ENCODE data around the gene MED14. TPM values are rescaled to one million over a fixed set of nuclear protein-coding genes. Genes with fewer than 3 reads are reported as not detected.
"Not testable (repeated sequence)": the region's sequence is repeated elsewhere in the genome, so short reads cannot be mapped to it uniquely, and the experiment has no call there.

MED14 gene
- total RNA-seq, 1 experiment from 2014 or later = 39.9 TPM

DNA sequence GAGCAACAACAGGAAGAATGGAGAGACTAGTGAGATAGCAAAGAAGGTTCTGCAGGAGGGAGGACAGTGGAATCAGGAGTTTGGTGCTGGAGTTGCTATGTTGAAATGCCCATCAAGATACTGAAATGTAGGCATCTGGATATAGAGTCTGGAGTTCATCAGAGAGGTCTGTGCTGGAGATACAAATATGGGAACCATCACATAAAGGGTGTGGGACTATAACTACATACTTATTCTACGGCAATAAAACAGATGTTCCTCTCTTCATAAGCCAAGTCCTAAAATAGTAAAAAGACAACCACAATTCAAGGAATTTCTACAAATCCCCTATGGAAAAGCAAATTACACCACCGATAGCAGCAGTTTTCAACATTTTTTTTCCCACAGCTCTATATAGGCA lies 1.6 kb downstream of the MED14 start:
- no peaks in the 10 kb centered on the region for H3F3A ChIP-seq (ENCODE audit: insufficient read depth, low read depth)
- H3K4me3 ChIP-seq = peak overlapping the region; percentile 58; the same call in 1 of the 2 replicates
- BruUV-seq (replicated peaks) = no TSS peak

DNA sequence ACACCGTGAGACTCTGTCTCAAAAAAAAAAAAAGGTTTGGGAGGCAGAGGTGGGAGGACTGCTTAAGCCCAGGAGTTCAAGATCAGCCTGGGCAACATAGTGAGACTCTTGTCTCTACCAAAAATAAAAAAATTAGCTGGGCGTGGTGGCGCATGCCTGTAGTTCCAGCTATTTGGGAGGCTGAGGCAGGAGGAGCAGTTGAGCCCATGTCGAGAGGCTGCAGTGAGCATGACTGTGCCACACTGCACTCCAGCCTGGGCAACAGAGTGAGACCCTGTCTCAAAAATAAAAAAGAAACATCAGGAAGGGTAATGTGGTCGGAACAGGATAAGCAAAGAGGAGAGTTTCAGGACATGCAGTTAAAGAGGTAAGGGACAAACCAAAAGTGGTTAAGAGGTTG lies 2.8 kb downstream of the MED14 start:
- H3K27me3 ChIP-seq (ENCODE audit: insufficient read depth, low read depth); H3K4me2 ChIP-seq; BruUV-seq (replicated peaks); DNase-seq; H3K36me3 ChIP-seq (ENCODE audit: low read depth); H3K4me1 ChIP-seq (replicated peaks; ENCODE audit: insufficient read depth); H3K27ac ChIP-seq; H2AFZ ChIP-seq; H3F3A ChIP-seq (ENCODE audit: insufficient read depth, low read depth); H3K9me3 ChIP-seq (ENCODE audit: insufficient read depth, low read depth); H3K4me3 ChIP-seq; H4K20me1 ChIP-seq (ENCODE audit: insufficient read depth); CTCF ChIA-PET; intact Hi-C loops (cut with micrococcal nuclease; ENCODE audit: unreplicated experiment); POLR2A ChIA-PET (ENCODE audit: unreplicated experiment); H3K9me2 ChIP-seq (ENCODE audit: insufficient read depth): not testable (repeated sequence)
- peaks cover 23% of the 10 kb centered on the region for H3K79me2 ChIP-seq (ENCODE audit: low read depth)

More for the DNA sequence above, 1.6 kb downstream of the MED14 start:
- Histone ChIP-seq H3K4me1 (replicated peaks; ENCODE audit: insufficient read depth) (no peaks in the 10 kb centered on the region; the same call in 1 of the 2 replicates), H3K27me3 (ENCODE audit: insufficient read depth, low read depth) (no peaks in the 10 kb centered on the region), H3K9me2 (ENCODE audit: insufficient read depth) (no peaks in the 10 kb centered on the region), H3K79me2 (ENCODE audit: low read depth) (peaks cover 23% of the 10 kb centered on the region), H3K36me3 (ENCODE audit: low read depth) (no peaks in the 10 kb centered on the region), H2AFZ (no peak overlapping the region), H3K4me2 (peak overlapping the region; percentile 73), H3K9me3 (ENCODE audit: insufficient read depth, low read depth) (no peaks in the 10 kb centered on the region), H3K27ac (no peak overlapping the region), H4K20me1 (ENCODE audit: insufficient read depth) (no peaks in the 10 kb centered on the region)
- ChIA-PET CTCF (no interaction called here), POLR2A (ENCODE audit: unreplicated experiment) (no interaction called here)
- TF ChIP-seq, protein P1, sequence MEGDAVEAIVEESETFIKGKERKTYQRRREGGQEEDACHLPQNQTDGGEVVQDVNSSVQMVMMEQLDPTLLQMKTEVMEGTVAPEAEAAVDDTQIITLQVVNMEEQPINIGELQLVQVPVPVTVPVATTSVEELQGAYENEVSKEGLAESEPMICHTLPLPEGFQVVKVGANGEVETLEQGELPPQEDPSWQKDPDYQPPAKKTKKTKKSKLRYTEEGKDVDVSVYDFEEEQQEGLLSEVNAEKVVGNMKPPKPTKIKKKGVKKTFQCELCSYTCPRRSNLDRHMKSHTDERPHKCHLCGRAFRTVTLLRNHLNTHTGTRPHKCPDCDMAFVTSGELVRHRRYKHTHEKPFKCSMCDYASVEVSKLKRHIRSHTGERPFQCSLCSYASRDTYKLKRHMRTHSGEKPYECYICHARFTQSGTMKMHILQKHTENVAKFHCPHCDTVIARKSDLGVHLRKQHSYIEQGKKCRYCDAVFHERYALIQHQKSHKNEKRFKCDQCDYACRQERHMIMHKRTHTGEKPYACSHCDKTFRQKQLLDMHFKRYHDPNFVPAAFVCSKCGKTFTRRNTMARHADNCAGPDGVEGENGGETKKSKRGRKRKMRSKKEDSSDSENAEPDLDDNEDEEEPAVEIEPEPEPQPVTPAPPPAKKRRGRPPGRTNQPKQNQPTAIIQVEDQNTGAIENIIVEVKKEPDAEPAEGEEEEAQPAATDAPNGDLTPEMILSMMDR (conservative IDR thresholded peaks at IDR 0.05) = no peak
- no peak for TF ChIP-seq EZH2 (IDR thresholded peaks at IDR 0.05; ENCODE audit: low read depth)
- no peak for DNase-seq
- intact Hi-C loops (cut with micrococcal nuclease; ENCODE audit: unreplicated experiment) = loop anchor here (2.0 kb wide), 1 partner anchor 175 kb away; no protein-coding TSS in a partner anchor

DNA sequence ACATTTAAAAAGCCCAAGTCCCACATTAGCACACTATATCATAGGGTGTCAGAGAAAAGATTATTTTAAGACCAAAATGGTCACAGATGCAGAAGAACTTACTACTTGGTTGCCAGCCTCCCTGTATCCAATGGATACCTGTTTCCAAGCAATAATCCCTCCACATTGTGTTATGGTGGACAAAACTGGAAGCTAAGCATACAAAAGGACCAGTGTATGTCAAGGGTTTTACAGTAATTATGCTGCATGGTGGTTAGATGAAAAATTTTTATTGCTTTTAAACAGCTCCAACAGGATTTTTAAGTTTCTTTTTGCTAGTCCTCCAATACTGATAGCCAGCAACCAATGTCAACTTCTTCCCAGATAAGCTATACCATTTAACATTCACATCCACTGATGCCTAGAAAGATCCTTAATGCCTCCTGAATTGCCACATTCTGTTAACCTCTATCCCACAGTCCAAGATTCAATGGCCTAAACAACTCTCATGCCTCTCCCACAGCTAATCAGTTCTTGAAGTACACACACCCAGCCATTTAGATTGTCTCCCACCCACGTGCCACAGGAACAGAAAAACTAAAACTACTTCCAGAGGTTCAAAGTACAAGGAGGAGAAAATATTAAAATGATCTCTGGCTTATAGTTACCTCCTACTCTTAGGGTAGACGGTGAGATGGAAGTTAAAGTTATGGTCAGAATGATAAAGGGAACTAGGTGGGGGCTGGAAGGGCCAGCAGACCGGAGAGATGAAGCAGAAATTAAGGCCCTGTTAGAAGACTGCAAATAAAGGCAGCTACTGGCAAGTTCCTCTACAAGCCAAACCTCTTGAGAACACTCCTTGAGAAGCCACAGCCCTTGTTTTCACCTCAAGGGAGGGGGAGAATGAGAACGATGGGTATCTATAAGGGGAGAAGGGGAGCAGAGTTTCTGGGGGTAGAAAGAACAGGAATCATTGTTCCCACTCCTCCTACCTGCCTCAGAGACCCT lies 5.5 kb downstream of the MED14 start:
- Histone ChIP-seq H3K9me3 (ENCODE audit: insufficient read depth, low read depth) (no peaks in the 10 kb centered on the region), H2AFZ (no peak overlapping the region), H4K20me1 (ENCODE audit: insufficient read depth) (no peaks in the 10 kb centered on the region), H3K36me3 (ENCODE audit: low read depth) (no peaks in the 10 kb centered on the region), H3K9me2 (ENCODE audit: insufficient read depth) (no peaks in the 10 kb centered on the region), H3K79me2 (ENCODE audit: low read depth) (peaks cover 23% of the 10 kb centered on the region), H3K4me2 (no peak overlapping the region), H3K4me3 (no peak overlapping the region), H3K27ac (no peak overlapping the region), H3K27me3 (ENCODE audit: insufficient read depth, low read depth) (no peaks in the 10 kb centered on the region), H3K4me1 (replicated peaks; ENCODE audit: insufficient read depth) (no peaks in the 10 kb centered on the region; the same call in 1 of the 2 replicates), H3F3A (ENCODE audit: insufficient read depth, low read depth) (no peaks in the 10 kb centered on the region)
- BruUV-seq (replicated peaks) = no TSS peak
- POLR2A ChIA-PET (ENCODE audit: unreplicated experiment) = no interaction called here
- DNase-seq = no peak
- intact Hi-C loops (cut with micrococcal nuclease; ENCODE audit: unreplicated experiment) = no loop called here
- CTCF ChIA-PET = no interaction called here
- TF ChIP-seq, protein P1 (conservative IDR thresholded peaks at IDR 0.05) = no peak
